Spleen (tissue), 11 donors: ENCODE results near the gene OLFM1. TPM values are rescaled to one million over a fixed set of nuclear protein-coding genes. Genes with fewer than 3 reads are reported as not detected.

Source experiments
- DNase-seq: peaks from one replicate; pipeline ENCODE4 v3.0.0-alpha.2; 2020
- H3K27ac ChIP-seq, 8 donors: fragments of 200-600 bp; sonication (generic) in 7 of 8; 1 replicate in 4 of 8; 2 replicates in 4 of 8; pipeline versions ENCODE4 v1.5.0 to v1.8.0; 2016 to 2021; ENCODE audit warnings: inconsistent platforms in 4 of 8, mild to moderate bottlenecking in 4 of 8, moderate library complexity in 1 of 8
- H3K27me3 ChIP-seq, 7 donors: fragments of 200-600 bp; sonication (generic) in 6 of 7; replicated peaks in 1 of 7; 1 replicate in 4 of 7; 2 replicates in 3 of 7; pipeline versions ENCODE4 v1.5.0 to v1.8.0; 2016 to 2021; ENCODE audit warnings: inconsistent platforms in 3 of 7, mild to moderate bottlenecking in 1 of 7
- H3K36me3 ChIP-seq, 6 donors: fragments of 200-600 bp; sonication (generic) in 5 of 6; 1 replicate in 4 of 6; 2 replicates in 2 of 6; pipeline versions ENCODE4 v1.5.0 to v1.8.0; 2016 to 2021; ENCODE audit warnings: inconsistent platforms in 2 of 6
- H3K4me1 ChIP-seq, 6 donors: fragments of 200-600 bp; sonication (generic) in 5 of 6; 1 replicate in 3 of 6; 2 replicates in 3 of 6; pipeline versions ENCODE4 v1.5.0 to v1.8.0; 2016 to 2021; ENCODE audit warnings: inconsistent platforms in 3 of 6
- H3K4me3 ChIP-seq, 8 donors: fragments of 200-600 bp; sonication (generic) in 7 of 8; 1 replicate in 4 of 8; 2 replicates in 4 of 8; pipeline versions ENCODE4 v1.5.0 to v1.8.0; 2016 to 2021; ENCODE audit warnings: inconsistent platforms in 4 of 8, mild to moderate bottlenecking in 4 of 8, moderate library complexity in 2 of 8
- H3K9me3 ChIP-seq, 8 donors: fragments of 200-600 bp; sonication (generic) in 7 of 8; 1 replicate in 4 of 8; 2 replicates in 4 of 8; pipeline versions ENCODE4 v1.5.0 to v1.8.0; 2016 to 2021; ENCODE audit warnings: inconsistent platforms in 4 of 8
- POLR2A ChIP-seq, 3 donors: fragments of 450-650 bp; IDR thresholded peaks; one replicate each; pipeline ENCODE4 v1.5.1; 2017; ENCODE audit warnings: antibody characterized with exemption in 3 of 3, mild to moderate bottlenecking in 1 of 3
- POLR2AphosphoS5 ChIP-seq, 3 donors: sonication (generic); formaldehyde crosslinking; IDR thresholded peaks; one replicate each; pipeline ENCODE4 v1.5.1; 2017; ENCODE audit warnings: antibody characterized with exemption in 3 of 3
- WGBS, 5 donors: extraction: QIAGEN DNeasy Blood & Tissue Kit in 3 of 5; methylation state at CpG; one replicate each; pipeline versions ENCODE4 v1.1.5 to v1.1.7; 2013 to 2018; 5-methylcytosine and 5-hydroxymethylcytosine counted together
- intact Hi-C: fragments of 100-400 bp; cut with DNase I; formaldehyde crosslinking; loops from one replicate; pipeline ENCODE4 v1.15.0; 2023; ENCODE audit warnings: low total_unique reads
- polyA plus RNA-seq, 3 donors: library from polyadenylated mRNA; stranded (reverse); fragments of 200-250 nt; gene quantifications; one replicate each; pipeline ENCODE4 v1.2.1, GENCODE V29; 2013
- total RNA-seq, 7 donors: library from RNA; depleted of rRNA in 3 of 7; stranded (reverse); fragments of >200 nt in 3 of 7; fragmentation: NEBNext Ultra II Directional in 4 of 7; extraction: Animal tissue kit (Norgen Biotek cat#: 25700) in 4 of 7; gene quantifications; one replicate each; pipeline versions ENCODE4 v1.1.0 to v1.2.1, GENCODE V29; 2016 to 2021
- TF ChIP-seq, protein P1 (sequence below), 11 experiments: fragments of 200-600 bp in 7 of 11; fragments of 450-650 bp in 4 of 11; sonication (generic) in 4 of 11; IDR thresholded peaks in 8 of 11; conservative IDR thresholded peaks in 3 of 11; 1 replicate in 7 of 11; 2 replicates in 4 of 11; pipeline versions ENCODE4 v1.4.0 to v1.8.0; 2016 to 2021; ENCODE audit warnings: antibody characterized with exemption in 11 of 11, inconsistent platforms in 4 of 11, mild to moderate bottlenecking in 1 of 11
- donor health status: healthy with polysubstance abuse.
- donor health status: DM: no; HTN: no; CAD: no; lungs with moderate emphysema.
- donor health status: DM: no; HTN: no; CAD: no.
- donor health status: Bipolar disorder and iron deficiency.
- donor health status: healthy.
- donor health status: DM: no; HTN: no; CAD: no.
- donor health status: DM: yes; HTN: yes; CAD: no.

The OLFM1 gene
- total and polyA plus RNA-seq, 10 donors: 5.9 to 109 (median 44.7) TPM

DNA sequence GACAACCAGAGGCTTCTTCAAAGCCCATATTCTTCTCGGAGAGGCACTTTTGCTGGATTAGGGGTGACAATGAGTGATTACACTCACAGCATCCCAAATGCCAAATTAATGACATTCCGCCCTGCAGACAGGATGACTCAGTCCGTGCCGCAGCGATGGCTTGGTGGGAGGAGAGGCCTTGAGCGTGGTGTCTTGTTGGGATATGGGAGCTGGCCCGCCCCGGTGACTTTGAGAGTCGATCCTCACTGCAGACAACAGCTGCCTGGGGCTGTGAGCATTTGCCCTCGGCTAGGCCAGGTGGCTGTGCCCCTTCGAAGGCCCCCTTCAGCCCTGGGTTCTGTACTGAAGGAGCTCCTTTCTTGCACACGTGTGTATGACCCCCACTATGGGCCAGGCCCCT, 29.8 kb downstream of the OLFM1 start:
- H3K9me3 ChIP-seq: no peaks in the 10 kb centered on the region
- no peak overlapping the region for H3K4me3 ChIP-seq
- intact Hi-C loops: no loop called here
- peaks cover 0 to 9% (median 0%) of the 10 kb centered on the region in 7 donors for H3K27me3 ChIP-seq
- no peaks in the 10 kb centered on the region for H3K4me1 ChIP-seq
- TF ChIP-seq POLR2AphosphoS5 (IDR thresholded peaks at IDR 0.05) (no peak), POLR2A (IDR thresholded peaks at IDR 0.05) (no peak)
- TF ChIP-seq, protein P1, sequence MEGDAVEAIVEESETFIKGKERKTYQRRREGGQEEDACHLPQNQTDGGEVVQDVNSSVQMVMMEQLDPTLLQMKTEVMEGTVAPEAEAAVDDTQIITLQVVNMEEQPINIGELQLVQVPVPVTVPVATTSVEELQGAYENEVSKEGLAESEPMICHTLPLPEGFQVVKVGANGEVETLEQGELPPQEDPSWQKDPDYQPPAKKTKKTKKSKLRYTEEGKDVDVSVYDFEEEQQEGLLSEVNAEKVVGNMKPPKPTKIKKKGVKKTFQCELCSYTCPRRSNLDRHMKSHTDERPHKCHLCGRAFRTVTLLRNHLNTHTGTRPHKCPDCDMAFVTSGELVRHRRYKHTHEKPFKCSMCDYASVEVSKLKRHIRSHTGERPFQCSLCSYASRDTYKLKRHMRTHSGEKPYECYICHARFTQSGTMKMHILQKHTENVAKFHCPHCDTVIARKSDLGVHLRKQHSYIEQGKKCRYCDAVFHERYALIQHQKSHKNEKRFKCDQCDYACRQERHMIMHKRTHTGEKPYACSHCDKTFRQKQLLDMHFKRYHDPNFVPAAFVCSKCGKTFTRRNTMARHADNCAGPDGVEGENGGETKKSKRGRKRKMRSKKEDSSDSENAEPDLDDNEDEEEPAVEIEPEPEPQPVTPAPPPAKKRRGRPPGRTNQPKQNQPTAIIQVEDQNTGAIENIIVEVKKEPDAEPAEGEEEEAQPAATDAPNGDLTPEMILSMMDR (IDR thresholded peaks at IDR 0.05 in 8 of 11, conservative IDR thresholded peaks at IDR 0.05 in 3 of 11): no peak
- peaks cover 0 to 36% (median 6%) of the 10 kb centered on the region in 6 donors for H3K36me3 ChIP-seq
- 85 to 90% (median 86%) methylated on average over 7 to 12 of the region's 12 CpGs for WGBS, 5 donors
- no peak for DNase-seq
- no peak overlapping the region for H3K27ac ChIP-seq

DNA sequence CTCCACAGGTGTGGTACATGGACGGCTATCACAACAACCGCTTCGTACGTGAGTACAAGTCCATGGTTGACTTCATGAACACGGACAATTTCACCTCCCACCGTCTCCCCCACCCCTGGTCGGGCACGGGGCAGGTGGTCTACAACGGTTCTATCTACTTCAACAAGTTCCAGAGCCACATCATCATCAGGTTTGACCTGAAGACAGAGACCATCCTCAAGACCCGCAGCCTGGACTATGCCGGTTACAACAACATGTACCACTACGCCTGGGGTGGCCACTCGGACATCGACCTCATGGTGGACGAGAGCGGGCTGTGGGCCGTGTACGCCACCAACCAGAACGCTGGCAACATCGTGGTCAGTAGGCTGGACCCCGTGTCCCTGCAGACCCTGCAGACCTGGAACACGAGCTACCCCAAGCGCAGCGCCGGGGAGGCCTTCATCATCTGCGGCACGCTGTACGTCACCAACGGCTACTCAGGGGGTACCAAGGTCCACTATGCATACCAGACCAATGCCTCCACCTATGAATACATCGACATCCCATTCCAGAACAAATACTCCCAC, 32.1 kb downstream of the OLFM1 start:
- DNase-seq: no peak
- intact Hi-C loops: no loop called here
- no peaks in the 10 kb centered on the region for H3K9me3 ChIP-seq
- H3K27me3 ChIP-seq: peaks cover 0 to 5% (median 0%) of the 10 kb centered on the region in 7 donors
- H3K4me3 ChIP-seq: no peak overlapping the region
- H3K4me1 ChIP-seq: no peaks in the 10 kb centered on the region
- 94 to 96% (median 95%) methylated on average over 30 of the region's 30 CpGs for WGBS, 5 donors
- H3K27ac ChIP-seq: no peak overlapping the region
- peaks cover 0 to 30% (median 6%) of the 10 kb centered on the region in 6 donors for H3K36me3 ChIP-seq
- TF ChIP-seq, protein P1 (IDR thresholded peaks at IDR 0.05 in 8 of 11, conservative IDR thresholded peaks at IDR 0.05 in 3 of 11): no peak

DNA sequence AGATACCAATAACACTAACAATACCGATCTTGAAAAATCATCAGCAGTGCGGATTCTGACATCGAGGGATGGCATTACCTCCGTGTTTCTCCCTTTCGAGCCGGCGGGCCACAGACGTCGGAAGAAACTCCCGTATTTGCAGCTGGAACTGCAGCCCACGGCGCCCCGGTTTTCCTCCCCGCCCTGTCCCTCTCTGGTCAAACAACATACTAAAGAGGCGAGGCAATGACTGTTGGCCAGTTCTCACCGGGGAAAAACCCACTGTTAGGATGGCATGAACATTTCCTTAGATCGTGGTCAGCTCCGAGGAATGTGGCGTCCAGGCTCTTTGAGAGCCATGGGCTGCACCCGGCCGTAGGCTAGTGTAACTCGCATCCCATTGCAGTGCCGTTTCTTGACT, 32.8 kb downstream of the OLFM1 start:
- no peaks in the 10 kb centered on the region for H3K4me1 ChIP-seq
- intact Hi-C loops: no loop called here
- H3K36me3 ChIP-seq: peaks cover 0 to 24% (median 6%) of the 10 kb centered on the region in 6 donors
- H3K27me3 ChIP-seq: peaks cover 0 to 5% (median 0%) of the 10 kb centered on the region in 7 donors
- H3K27ac ChIP-seq: no peak overlapping the region
- DNase-seq: no peak
- no peak overlapping the region for H3K4me3 ChIP-seq
- WGBS, 5 donors: 94 to 96% (median 94%) methylated on average over 23 of the region's 23 CpGs
- TF ChIP-seq, protein P1 (IDR thresholded peaks at IDR 0.05 in 8 of 11, conservative IDR thresholded peaks at IDR 0.05 in 3 of 11): no peak
- TF ChIP-seq POLR2AphosphoS5 (IDR thresholded peaks at IDR 0.05) (no peak), POLR2A (IDR thresholded peaks at IDR 0.05) (no peak)
- H3K9me3 ChIP-seq: no peaks in the 10 kb centered on the region

DNA sequence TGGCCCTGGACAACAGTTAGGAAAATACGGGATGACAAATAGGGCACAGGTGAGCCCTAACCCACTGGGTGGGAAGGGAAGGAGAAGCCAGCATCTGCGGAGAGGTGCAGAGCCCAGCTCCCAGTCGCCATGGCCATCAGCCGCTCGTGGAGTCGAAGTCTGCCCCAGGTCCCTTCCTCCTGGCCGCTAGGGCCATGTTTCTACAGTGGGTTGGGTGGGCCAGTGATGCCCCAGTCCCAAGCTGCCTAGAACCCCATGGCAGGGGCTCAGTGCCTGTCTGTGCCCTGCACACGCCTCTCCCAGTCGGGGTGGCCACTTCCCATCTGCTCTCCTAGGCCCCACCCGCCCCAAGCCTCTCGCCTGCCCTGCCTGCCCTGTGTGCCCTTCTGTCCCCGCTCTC, 34.8 kb downstream of the OLFM1 start:
- H3K27me3 ChIP-seq: peaks cover 0 to 16% (median 0%) of the 10 kb centered on the region in 7 donors
- peaks cover 0 to 24% (median 6%) of the 10 kb centered on the region in 6 donors for H3K36me3 ChIP-seq
- no peak overlapping the region for H3K4me3 ChIP-seq
- TF ChIP-seq, protein P1 (IDR thresholded peaks at IDR 0.05 in 8 of 11, conservative IDR thresholded peaks at IDR 0.05 in 3 of 11): no peak
- TF ChIP-seq POLR2AphosphoS5 (IDR thresholded peaks at IDR 0.05): no peak
- TF ChIP-seq POLR2A (IDR thresholded peaks at IDR 0.05): no peak
- intact Hi-C loops: no loop called here
- H3K27ac ChIP-seq: no peak overlapping the region
- no peak for DNase-seq
- WGBS, 5 donors: 76 to 95% (median 83%) methylated on average over 11 to 12 of the region's 12 CpGs
- H3K4me1 ChIP-seq: no peaks in the 10 kb centered on the region
- no peaks in the 10 kb centered on the region for H3K9me3 ChIP-seq
